HEK293T (cell line): ENCODE data around the gene SLC25A13.

Source experiments
- CTCF ChIA-PET: fragments of 350-600 bp; formaldehyde crosslinking; extraction: SDS; loops from one replicate; lab custom pipeline; 2021; ENCODE audit warnings: antibody characterized with exemption, inconsistent platforms; lab: Yijun Ruan, JAX
- POLR2A ChIA-PET: fragments of 350-600 bp; formaldehyde crosslinking; extraction: SDS; loops from one replicate; lab custom pipeline; 2020; ENCODE audit warnings: antibody characterized with exemption, inconsistent platforms; lab: Yijun Ruan, JAX
- DNase-seq: peaks from one replicate; pipeline ENCODE4 v3.0.0; 2012; ENCODE audit warnings: mixed read lengths; ENCODE audit errors: extremely low spot score
- ARNT ChIP-seq: fragments of 450-650 bp; IDR thresholded peaks from 2 replicates; pipeline ENCODE4 v1.6.1; 2017; ENCODE audit warnings: mild to moderate bottlenecking
- BHLHE40 ChIP-seq: fragments of 450-650 bp; IDR thresholded peaks from 2 replicates; pipeline ENCODE4 v1.6.1; 2016; ENCODE audit warnings: mild to moderate bottlenecking, moderate library complexity, borderline replicate concordance
- CTBP1 ChIP-seq: fragments of 450-650 bp; IDR thresholded peaks from 2 replicates; pipeline ENCODE4 v1.6.1; 2016; ENCODE audit warnings: borderline replicate concordance
- ELF4 ChIP-seq: fragments of 450-650 bp; IDR thresholded peaks from 2 replicates; pipeline ENCODE4 v1.6.1; 2017; ENCODE audit warnings: antibody characterized with exemption
- FOXA1 ChIP-seq: fragments of 450-650 bp; IDR thresholded peaks from 2 replicates; pipeline ENCODE4 v1.6.1; 2016; ENCODE audit warnings: mild to moderate bottlenecking
- FOXK2 ChIP-seq: fragments of 450-650 bp; IDR thresholded peaks from 2 replicates; pipeline ENCODE4 v1.6.1; 2016; ENCODE audit warnings: mild to moderate bottlenecking
- FOXM1 ChIP-seq: fragments of 450-650 bp; IDR thresholded peaks from 2 replicates; pipeline ENCODE4 v1.6.1; 2017; ENCODE audit warnings: mild to moderate bottlenecking, borderline replicate concordance
- HDGF ChIP-seq: fragments of 450-650 bp; IDR thresholded peaks from 2 replicates; pipeline ENCODE4 v1.6.1; 2017; ENCODE audit warnings: antibody characterized with exemption, borderline replicate concordance
- L3MBTL2 ChIP-seq: fragments of 450-650 bp; conservative IDR thresholded peaks from 2 replicates; pipeline ENCODE4 v1.6.1; 2016; ENCODE audit warnings: mild to moderate bottlenecking
- LEF1 ChIP-seq: fragments of 450-650 bp; IDR thresholded peaks from 2 replicates; pipeline ENCODE4 v1.6.1; 2017; ENCODE audit warnings: mild to moderate bottlenecking, borderline replicate concordance
- NFRKB ChIP-seq: fragments of 450-650 bp; IDR thresholded peaks from 2 replicates; pipeline ENCODE4 v1.6.1; 2016; ENCODE audit warnings: mild to moderate bottlenecking, moderate library complexity
- SP1 ChIP-seq: fragments of 450-650 bp; IDR thresholded peaks from 2 replicates; pipeline ENCODE4 v1.6.1; 2017
- SUZ12 ChIP-seq: fragments of 450-650 bp; IDR thresholded peaks from 2 replicates; pipeline ENCODE4 v1.6.1; 2016; ENCODE audit warnings: mild to moderate bottlenecking
- TARDBP ChIP-seq: fragments of 450-650 bp; IDR thresholded peaks from 2 replicates; pipeline ENCODE4 v1.6.1; 2016
- ZNF384 ChIP-seq: fragments of 450-650 bp; IDR thresholded peaks from 2 replicates; pipeline ENCODE4 v1.6.1; 2016
- TF ChIP-seq, protein P1 (sequence below): fragments of 450-650 bp; IDR thresholded peaks from 2 replicates; pipeline ENCODE4 v1.6.1; 2016

SLC25A13 gene

DNA sequence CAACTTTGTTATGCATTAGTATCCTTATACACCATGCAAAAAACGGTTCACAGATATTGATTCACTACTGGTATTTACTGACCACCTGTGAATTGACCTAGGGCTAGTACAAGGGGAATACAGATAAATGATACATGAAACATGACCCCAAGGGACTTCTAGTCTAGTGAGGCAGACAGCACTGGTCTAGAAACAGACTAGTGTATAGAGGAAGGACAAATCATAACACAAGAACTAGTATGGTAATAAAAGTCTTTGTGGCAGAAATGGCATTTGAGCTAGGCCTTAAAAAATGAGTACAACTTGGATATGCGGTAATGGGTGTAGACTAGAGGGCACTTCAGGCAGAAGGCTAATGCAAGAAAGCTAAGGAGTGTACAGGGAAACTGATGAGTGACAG, 86.6 kb downstream of the SLC25A13 start:
- no peak for DNase-seq
- CTCF ChIA-PET, result interaction anchor here (0.6 to 0.7 kb wide), 2 partner anchors 20 to 319 kb away, joined by 3 read pairs; no protein-coding TSS in a partner anchor
- POLR2A ChIA-PET, result no interaction called here
- TF ChIP-seq HDGF, result no peak
- TF ChIP-seq FOXA1, result no peak
- TF ChIP-seq, protein P1, sequence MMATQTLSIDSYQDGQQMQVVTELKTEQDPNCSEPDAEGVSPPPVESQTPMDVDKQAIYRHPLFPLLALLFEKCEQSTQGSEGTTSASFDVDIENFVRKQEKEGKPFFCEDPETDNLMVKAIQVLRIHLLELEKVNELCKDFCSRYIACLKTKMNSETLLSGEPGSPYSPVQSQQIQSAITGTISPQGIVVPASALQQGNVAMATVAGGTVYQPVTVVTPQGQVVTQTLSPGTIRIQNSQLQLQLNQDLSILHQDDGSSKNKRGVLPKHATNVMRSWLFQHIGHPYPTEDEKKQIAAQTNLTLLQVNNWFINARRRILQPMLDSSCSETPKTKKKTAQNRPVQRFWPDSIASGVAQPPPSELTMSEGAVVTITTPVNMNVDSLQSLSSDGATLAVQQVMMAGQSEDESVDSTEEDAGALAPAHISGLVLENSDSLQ, result no peak
- TF ChIP-seq FOXM1, result no peak
- TF ChIP-seq ARNT, result no peak
- no peak for TF ChIP-seq ELF4

DNA sequence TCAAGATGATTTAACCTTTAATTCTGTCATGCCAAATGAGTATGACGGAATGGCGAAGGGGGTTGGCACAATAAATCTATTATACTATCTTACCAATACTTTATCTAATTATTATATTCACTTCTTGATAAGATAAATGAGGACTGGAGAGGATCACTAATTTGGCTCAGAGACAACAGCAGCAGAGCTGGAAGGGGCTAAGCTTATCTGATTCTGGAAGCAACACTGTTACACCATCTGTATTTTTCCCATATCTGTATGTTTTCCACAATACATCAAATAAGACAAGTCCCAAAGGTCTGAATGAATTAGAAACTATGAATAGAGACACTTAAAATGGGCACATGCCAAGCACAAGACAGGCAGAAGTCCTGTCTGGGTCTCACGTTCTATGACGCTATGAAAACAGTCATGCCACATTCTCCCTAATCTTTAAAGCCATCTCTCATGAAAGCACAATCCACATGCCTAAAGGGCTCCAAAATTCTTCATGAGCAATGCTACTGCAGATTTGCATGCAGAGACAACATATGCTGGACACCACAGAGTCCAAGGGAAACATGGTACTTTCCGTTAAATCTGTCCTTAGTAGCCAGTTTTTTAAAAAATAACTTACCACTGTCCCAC, 88.3 kb downstream of the SLC25A13 start:
- TF ChIP-seq SUZ12, result no peak
- ChIA-PET POLR2A (no interaction called here), CTCF (no interaction called here)
- no peak for DNase-seq

DNA sequence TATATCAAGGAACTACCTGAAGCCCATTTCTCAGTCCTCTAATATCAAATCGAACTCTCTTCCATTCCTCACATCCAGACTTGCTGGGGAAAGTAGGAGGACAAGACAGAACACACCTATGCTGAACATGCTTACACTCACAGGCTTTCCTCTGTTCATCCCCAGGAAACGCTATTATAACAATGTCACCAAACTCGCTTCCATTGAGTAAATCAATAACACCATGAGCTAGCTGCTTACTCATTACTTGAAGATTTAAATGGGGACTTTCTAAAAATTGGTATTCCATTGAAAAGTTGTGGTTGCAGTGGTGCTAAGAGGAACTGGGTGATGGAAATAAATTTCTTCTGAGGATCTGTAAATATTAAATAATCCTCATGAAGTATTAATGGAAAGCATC, 88.8 kb downstream of the SLC25A13 start:
- POLR2A ChIA-PET, result no interaction called here
- no peak for DNase-seq
- CTCF ChIA-PET, result no interaction called here
- TF ChIP-seq ELF4, result no peak
- TF ChIP-seq TARDBP, result no peak
- TF ChIP-seq FOXM1, result no peak
- TF ChIP-seq FOXA1, result no peak
- TF ChIP-seq NFRKB, result no peak
- TF ChIP-seq SP1, result no peak

DNA sequence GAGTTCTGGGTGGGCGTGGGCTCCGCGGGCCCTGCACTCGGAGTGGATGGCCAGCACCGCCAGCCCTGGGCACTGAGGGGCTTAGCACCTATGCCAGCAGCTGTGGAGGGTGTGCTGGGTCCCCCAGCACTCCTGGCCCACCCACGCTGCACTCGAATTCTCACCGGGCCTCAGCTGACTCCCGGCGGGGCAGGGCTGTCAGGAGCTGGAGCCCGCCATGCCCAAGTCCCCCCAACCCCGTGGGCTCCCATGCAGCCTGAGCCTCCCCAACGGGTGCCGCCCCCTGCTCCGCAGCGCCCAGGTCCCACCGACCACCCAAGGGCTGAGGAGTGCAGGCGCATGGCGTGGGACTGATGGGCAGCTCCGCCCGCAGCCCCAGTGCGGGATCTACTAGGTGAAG, 93.1 kb downstream of the SLC25A13 start:
- POLR2A ChIA-PET, result no interaction called here
- TF ChIP-seq ZNF384, result no peak
- TF ChIP-seq FOXM1, result no peak
- TF ChIP-seq CTBP1, result no peak
- no peak for TF ChIP-seq FOXK2
- no peak for TF ChIP-seq FOXA1
- TF ChIP-seq L3MBTL2, result no peak
- no peak for TF ChIP-seq HDGF
- no peak for TF ChIP-seq LEF1
- no peak for TF ChIP-seq ARNT
- no peak for TF ChIP-seq BHLHE40
- CTCF ChIA-PET, result no interaction called here
- no peak for DNase-seq

DNA sequence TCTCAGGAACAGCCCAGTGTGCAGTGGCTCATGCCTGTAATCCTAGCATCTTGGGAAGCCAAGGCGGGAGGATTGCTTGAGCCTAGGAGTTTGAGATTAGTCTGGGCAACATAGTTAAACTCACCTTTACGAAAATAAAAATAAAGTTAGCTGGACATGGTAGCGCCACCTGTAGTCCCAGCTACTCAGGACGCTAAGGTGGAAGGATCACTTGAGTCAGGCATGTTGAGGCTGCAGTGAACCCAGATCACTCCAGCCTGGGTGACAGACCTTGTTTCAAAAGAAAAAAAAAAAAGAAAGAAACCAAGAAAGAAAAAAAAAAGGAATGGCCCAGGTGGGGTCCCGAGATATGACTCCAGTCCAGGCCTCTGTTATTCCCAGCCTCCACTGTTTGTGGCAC, 96.6 kb downstream of the SLC25A13 start:
- no peak for DNase-seq
- ChIA-PET POLR2A (no interaction called here), CTCF (interaction anchor here (1.3 kb wide), 1 partner anchor 802 kb away, joined by 4 read pairs; no protein-coding TSS in a partner anchor)
- TF ChIP-seq ELF4, result no peak
- no peak for TF ChIP-seq SUZ12
- TF ChIP-seq, protein P1, result no peak
- no peak for TF ChIP-seq CTBP1
- TF ChIP-seq HDGF, result no peak
- TF ChIP-seq FOXK2, result no peak
- no peak for TF ChIP-seq BHLHE40
- no peak for TF ChIP-seq LEF1
- no peak for TF ChIP-seq FOXA1
- no peak for TF ChIP-seq ZNF384
- no peak for TF ChIP-seq ARNT
- TF ChIP-seq TARDBP, result no peak

DNA sequence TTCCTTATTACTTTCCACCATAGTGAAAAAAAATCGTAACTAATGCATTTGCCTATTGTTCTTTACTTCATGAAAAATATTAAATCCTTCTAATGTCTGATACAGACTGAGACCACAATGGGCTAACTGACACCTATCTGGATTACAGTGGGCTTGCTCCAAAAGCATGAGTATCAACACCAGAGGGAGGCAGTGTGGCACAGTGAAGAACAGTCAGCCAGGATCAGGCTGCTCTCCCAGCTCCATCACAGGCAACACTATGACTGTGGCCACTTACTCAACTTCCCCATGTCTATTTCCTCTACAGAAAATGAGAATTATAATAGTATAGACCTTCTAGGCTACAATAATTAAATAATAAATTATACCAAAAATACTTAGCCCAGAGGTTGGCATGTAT, 97.2 kb downstream of the SLC25A13 start:
- DNase-seq, result peak; percentile 30
- TF ChIP-seq CTBP1 (no peak), FOXM1 (no peak), FOXK2 (no peak), TARDBP (no peak), LEF1 (no peak), SP1 (no peak), FOXA1 (no peak), ELF4 (no peak), L3MBTL2 (no peak), BHLHE40 (no peak), NFRKB (no peak), ARNT (no peak), ZNF384 (no peak), SUZ12 (no peak), HDGF (no peak)
- TF ChIP-seq, protein P1, result no peak
- ChIA-PET CTCF (interaction anchor here (1.3 kb wide), 1 partner anchor 803 kb away, joined by 4 read pairs; no protein-coding TSS in a partner anchor), POLR2A (no interaction called here)

DNA sequence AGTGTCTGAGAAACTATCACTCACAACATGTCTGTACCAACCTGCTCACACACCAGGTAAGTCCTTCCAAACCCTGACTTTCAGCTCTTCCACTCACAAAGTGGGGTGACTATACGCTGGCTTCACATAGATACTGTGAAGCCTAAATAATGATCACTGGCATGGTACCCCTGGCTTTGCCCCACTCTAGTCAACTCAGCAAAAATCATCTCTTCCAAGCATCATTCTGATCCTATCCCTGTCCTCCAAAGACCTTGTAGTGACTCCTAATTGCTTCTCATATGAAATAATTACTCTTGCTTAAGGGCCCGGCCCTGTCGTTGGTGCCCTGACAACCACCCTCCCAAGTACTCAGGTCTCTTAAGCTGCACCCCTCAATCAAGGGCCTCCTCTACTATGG, 97.8 kb downstream of the SLC25A13 start:
- CTCF ChIA-PET, result interaction anchor here (1.3 kb wide), 1 partner anchor 803 kb away, joined by 4 read pairs; no protein-coding TSS in a partner anchor
- no peak for DNase-seq
- POLR2A ChIA-PET, result no interaction called here
- no peak for TF ChIP-seq FOXM1
- no peak for TF ChIP-seq LEF1
- no peak for TF ChIP-seq FOXK2
- TF ChIP-seq SP1, result no peak
- no peak for TF ChIP-seq L3MBTL2
- TF ChIP-seq HDGF, result no peak
- no peak for TF ChIP-seq NFRKB
